ENCODE results near the gene KRT17. TPM values are rescaled to one million over a fixed set of nuclear protein-coding genes. Genes with fewer than 3 reads are reported as not detected.

KRT17 gene
- total RNA-seq, 4 donors from 2014 or later = 0.58 to 5.6 (median 1.2) TPM; not detected in 1

- Histone ChIP-seq H3K27me3 (peaks cover 0 to 5% (median 0%) of the 10 kb centered on the region in 4 donors), H3K36me3 (no peaks in the 10 kb centered on the region), H3K4me3 (no peak overlapping the region), H3K4me1 (peaks cover 6 to 13% (median 9%) of the 10 kb centered on the region in 4 donors), H3K27ac (replicated peaks in 1 of 4) (no peak overlapping the region), H3K9me3 (no peaks in the 10 kb centered on the region)
- WGBS = 73% methylated on average over 5 of the region's 5 CpGs
- no peak for DNase-seq (ENCODE audit: extremely low spot score)
- intact Hi-C loops (cut with DNase I) = no loop called here
- TF ChIP-seq, protein P1, sequence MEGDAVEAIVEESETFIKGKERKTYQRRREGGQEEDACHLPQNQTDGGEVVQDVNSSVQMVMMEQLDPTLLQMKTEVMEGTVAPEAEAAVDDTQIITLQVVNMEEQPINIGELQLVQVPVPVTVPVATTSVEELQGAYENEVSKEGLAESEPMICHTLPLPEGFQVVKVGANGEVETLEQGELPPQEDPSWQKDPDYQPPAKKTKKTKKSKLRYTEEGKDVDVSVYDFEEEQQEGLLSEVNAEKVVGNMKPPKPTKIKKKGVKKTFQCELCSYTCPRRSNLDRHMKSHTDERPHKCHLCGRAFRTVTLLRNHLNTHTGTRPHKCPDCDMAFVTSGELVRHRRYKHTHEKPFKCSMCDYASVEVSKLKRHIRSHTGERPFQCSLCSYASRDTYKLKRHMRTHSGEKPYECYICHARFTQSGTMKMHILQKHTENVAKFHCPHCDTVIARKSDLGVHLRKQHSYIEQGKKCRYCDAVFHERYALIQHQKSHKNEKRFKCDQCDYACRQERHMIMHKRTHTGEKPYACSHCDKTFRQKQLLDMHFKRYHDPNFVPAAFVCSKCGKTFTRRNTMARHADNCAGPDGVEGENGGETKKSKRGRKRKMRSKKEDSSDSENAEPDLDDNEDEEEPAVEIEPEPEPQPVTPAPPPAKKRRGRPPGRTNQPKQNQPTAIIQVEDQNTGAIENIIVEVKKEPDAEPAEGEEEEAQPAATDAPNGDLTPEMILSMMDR (IDR thresholded peaks at IDR 0.05) = no peak
- TF ChIP-seq EP300 (IDR thresholded peaks at IDR 0.05) = no peak
- no peak for TF ChIP-seq POLR2A (IDR thresholded peaks at IDR 0.05; ENCODE audit: low read depth)
- TF ChIP-seq POLR2AphosphoS5 (IDR thresholded peaks at IDR 0.05) = no peak
These were observed 8.2 kb upstream of the KRT17 start for GRCh38 chr17:41632482-41633105.

DNA sequence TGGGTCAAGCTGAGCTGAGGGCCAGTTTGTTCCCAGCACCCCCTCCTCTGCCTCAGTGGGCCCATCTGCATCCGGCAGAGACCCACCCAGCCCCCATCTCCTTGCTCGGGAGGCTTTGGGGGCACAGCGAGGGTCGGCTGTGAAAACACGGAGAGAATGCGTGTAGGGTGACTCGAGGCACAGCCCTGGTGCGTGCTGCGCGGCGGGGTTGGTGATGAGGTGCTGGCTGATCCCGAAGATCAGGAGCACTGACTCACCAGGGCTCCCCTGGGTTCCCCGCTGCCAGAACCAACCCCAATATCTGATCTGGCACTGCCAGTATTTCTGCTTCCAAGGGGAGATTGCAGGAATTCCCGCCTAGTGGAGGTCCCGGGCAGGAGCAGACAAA lies 7.5 kb upstream of the KRT17 start:
- H3K27ac ChIP-seq (replicated peaks in 1 of 4) = no peak overlapping the region
- 94% methylated on average over 3 of the region's 15 CpGs for WGBS
- H3K9me3 ChIP-seq = no peaks in the 10 kb centered on the region
- H3K4me3 ChIP-seq = no peak overlapping the region
- no peak for DNase-seq (ENCODE audit: extremely low spot score)
- H3K36me3 ChIP-seq = no peaks in the 10 kb centered on the region
- H3K27me3 ChIP-seq = peaks cover 0 to 5% (median 0%) of the 10 kb centered on the region in 4 donors
- H3K4me1 ChIP-seq = peaks cover 6 to 13% (median 9%) of the 10 kb centered on the region in 4 donors
- TF ChIP-seq POLR2A (IDR thresholded peaks at IDR 0.05; ENCODE audit: low read depth) = no peak
- intact Hi-C loops (cut with DNase I) = no loop called here

- TF ChIP-seq EP300 (IDR thresholded peaks at IDR 0.05) (no peak), POLR2A (IDR thresholded peaks at IDR 0.05; ENCODE audit: low read depth) (no peak), POLR2AphosphoS5 (IDR thresholded peaks at IDR 0.05) (no peak)
- TF ChIP-seq, protein P1 (IDR thresholded peaks at IDR 0.05) = no peak
- no peaks in the 10 kb centered on the region for H3K36me3 ChIP-seq
- WGBS = 94% methylated on average over 7 of the region's 8 CpGs
- no peak for DNase-seq (ENCODE audit: extremely low spot score)
- H3K27me3 ChIP-seq = peaks cover 0 to 5% (median 0%) of the 10 kb centered on the region in 4 donors
- H3K9me3 ChIP-seq = no peaks in the 10 kb centered on the region
- intact Hi-C loops (cut with DNase I) = no loop called here
- peaks cover 6 to 13% (median 9%) of the 10 kb centered on the region in 4 donors for H3K4me1 ChIP-seq
- H3K27ac ChIP-seq (replicated peaks in 1 of 4) = no peak overlapping the region
- H3K4me3 ChIP-seq = no peak overlapping the region
These were observed 6.9 kb upstream of the KRT17 start for GRCh38 chr17:41631025-41631897.

- Histone ChIP-seq H3K36me3 (no peaks in the 10 kb centered on the region), H3K4me1 (peaks cover under 1 to 6% (median 3%) of the 10 kb centered on the region in 4 donors), H3K9me3 (no peaks in the 10 kb centered on the region), H3K4me3 (no peak overlapping the region), H3K27me3 (peaks cover 0 to 13% (median 0%) of the 10 kb centered on the region in 4 donors), H3K27ac (replicated peaks in 1 of 4) (no peak overlapping the region)
- intact Hi-C loops (cut with DNase I) = no loop called here
- 72% methylated on average over 9 of the region's 13 CpGs for WGBS
- DNase-seq (ENCODE audit: extremely low spot score) = no peak
- no peak for TF ChIP-seq POLR2AphosphoS5 (IDR thresholded peaks at IDR 0.05)
- TF ChIP-seq, protein P1 (IDR thresholded peaks at IDR 0.05) = no peak
- TF ChIP-seq POLR2A (IDR thresholded peaks at IDR 0.05; ENCODE audit: low read depth) = no peak
- TF ChIP-seq EP300 (IDR thresholded peaks at IDR 0.05) = no peak
These were observed 5.7 kb upstream of the KRT17 start for GRCh38 chr17:41629826-41630670.
